ENCODE results near the gene STK32B.

The STK32B gene

GRCh38 chr4:5152521-5152920, 101.2 kb downstream of the STK32B start:
- no peak for DNase-seq (ENCODE audit: extremely low spot score)
- CTCF ChIA-PET: no interaction called here
- POLR2A ChIA-PET: no interaction called here
- no peak for TF ChIP-seq SUZ12 (IDR thresholded peaks at IDR 0.05)
- TF ChIP-seq FOXM1 (IDR thresholded peaks at IDR 0.05; ENCODE audit: borderline replicate concordance): no peak
- no peak for TF ChIP-seq ELF4 (IDR thresholded peaks at IDR 0.05)
- no peak for TF ChIP-seq PKNOX1 (IDR thresholded peaks at IDR 0.05)
- no peak for TF ChIP-seq SP1 (IDR thresholded peaks at IDR 0.05)
- TF ChIP-seq HDGF (IDR thresholded peaks at IDR 0.05; ENCODE audit: borderline replicate concordance): no peak
- TF ChIP-seq FOXA1 (IDR thresholded peaks at IDR 0.05): no peak
- TF ChIP-seq L3MBTL2 (conservative IDR thresholded peaks at IDR 0.05): no peak
- no peak for TF ChIP-seq NFRKB (IDR thresholded peaks at IDR 0.05)
- TF ChIP-seq ARNT (IDR thresholded peaks at IDR 0.05): no peak
- no peak for TF ChIP-seq CTBP1 (IDR thresholded peaks at IDR 0.05; ENCODE audit: borderline replicate concordance)
- no peak for TF ChIP-seq BHLHE40 (IDR thresholded peaks at IDR 0.05; ENCODE audit: borderline replicate concordance)
- TF ChIP-seq LEF1 (IDR thresholded peaks at IDR 0.05; ENCODE audit: borderline replicate concordance): no peak
- no peak for TF ChIP-seq ZNF384 (IDR thresholded peaks at IDR 0.05)
- no peak for TF ChIP-seq TARDBP (IDR thresholded peaks at IDR 0.05)
- no peak for TF ChIP-seq FOXK2 (IDR thresholded peaks at IDR 0.05)

- ChIA-PET CTCF (no interaction called here), POLR2A (no interaction called here)
- TF ChIP-seq SUZ12 (IDR thresholded peaks at IDR 0.05) (no peak), LEF1 (IDR thresholded peaks at IDR 0.05; ENCODE audit: borderline replicate concordance) (no peak), BHLHE40 (IDR thresholded peaks at IDR 0.05; ENCODE audit: borderline replicate concordance) (no peak), ARNT (IDR thresholded peaks at IDR 0.05) (no peak), FOXM1 (IDR thresholded peaks at IDR 0.05; ENCODE audit: borderline replicate concordance) (no peak), TARDBP (IDR thresholded peaks at IDR 0.05) (no peak), FOXK2 (IDR thresholded peaks at IDR 0.05) (no peak), ELF4 (IDR thresholded peaks at IDR 0.05) (no peak), L3MBTL2 (conservative IDR thresholded peaks at IDR 0.05) (no peak), FOXA1 (IDR thresholded peaks at IDR 0.05) (no peak), SP1 (IDR thresholded peaks at IDR 0.05) (no peak), PKNOX1 (IDR thresholded peaks at IDR 0.05) (no peak), HDGF (IDR thresholded peaks at IDR 0.05; ENCODE audit: borderline replicate concordance) (no peak), CTBP1 (IDR thresholded peaks at IDR 0.05; ENCODE audit: borderline replicate concordance) (no peak), NFRKB (IDR thresholded peaks at IDR 0.05) (no peak), ZNF384 (IDR thresholded peaks at IDR 0.05) (no peak)
- DNase-seq (ENCODE audit: extremely low spot score): no peak
Measured at GRCh38 chr4:5156682-5157081, 105.4 kb downstream of the STK32B start.

- ChIA-PET CTCF (interaction anchor here (0.6 kb wide), 1 partner anchor 16 kb away, joined by 5 read pairs; no protein-coding TSS in a partner anchor), POLR2A (no interaction called here)
- TF ChIP-seq HDGF (IDR thresholded peaks at IDR 0.05; ENCODE audit: borderline replicate concordance) (no peak), SP1 (IDR thresholded peaks at IDR 0.05) (no peak), BHLHE40 (IDR thresholded peaks at IDR 0.05; ENCODE audit: borderline replicate concordance) (no peak), FOXK2 (IDR thresholded peaks at IDR 0.05) (no peak), ELF4 (IDR thresholded peaks at IDR 0.05) (no peak), CTBP1 (IDR thresholded peaks at IDR 0.05; ENCODE audit: borderline replicate concordance) (no peak), ARNT (IDR thresholded peaks at IDR 0.05) (no peak), PKNOX1 (IDR thresholded peaks at IDR 0.05) (no peak), LEF1 (IDR thresholded peaks at IDR 0.05; ENCODE audit: borderline replicate concordance) (no peak), FOXA1 (IDR thresholded peaks at IDR 0.05) (no peak), ZNF384 (IDR thresholded peaks at IDR 0.05) (no peak)
- DNase-seq (ENCODE audit: extremely low spot score): no peak
Measured at GRCh38 chr4:5157791-5158770, 106.8 kb downstream of the STK32B start.

- POLR2A ChIA-PET: no interaction called here
- TF ChIP-seq PKNOX1 (IDR thresholded peaks at IDR 0.05): no peak
- no peak for TF ChIP-seq LEF1 (IDR thresholded peaks at IDR 0.05; ENCODE audit: borderline replicate concordance)
- CTCF ChIA-PET: no interaction called here
- DNase-seq (ENCODE audit: extremely low spot score): peak; percentile 4
Measured at GRCh38 chr4:5158825-5159224, 107.5 kb downstream of the STK32B start.

- CTCF ChIA-PET: no interaction called here
- POLR2A ChIA-PET: no interaction called here
- peak; percentile 1 for DNase-seq (ENCODE audit: extremely low spot score)
- TF ChIP-seq FOXM1 (IDR thresholded peaks at IDR 0.05; ENCODE audit: borderline replicate concordance): no peak
- TF ChIP-seq SP1 (IDR thresholded peaks at IDR 0.05): no peak
- TF ChIP-seq PKNOX1 (IDR thresholded peaks at IDR 0.05): no peak
- TF ChIP-seq ELF4 (IDR thresholded peaks at IDR 0.05): no peak
- no peak for TF ChIP-seq TARDBP (IDR thresholded peaks at IDR 0.05)
- no peak for TF ChIP-seq HDGF (IDR thresholded peaks at IDR 0.05; ENCODE audit: borderline replicate concordance)
- TF ChIP-seq FOXK2 (IDR thresholded peaks at IDR 0.05): no peak
- no peak for TF ChIP-seq SUZ12 (IDR thresholded peaks at IDR 0.05)
- no peak for TF ChIP-seq LEF1 (IDR thresholded peaks at IDR 0.05; ENCODE audit: borderline replicate concordance)
- no peak for TF ChIP-seq NFRKB (IDR thresholded peaks at IDR 0.05)
- TF ChIP-seq BHLHE40 (IDR thresholded peaks at IDR 0.05; ENCODE audit: borderline replicate concordance): no peak
- no peak for TF ChIP-seq L3MBTL2 (conservative IDR thresholded peaks at IDR 0.05)
- TF ChIP-seq FOXA1 (IDR thresholded peaks at IDR 0.05): no peak
Measured at GRCh38 chr4:5160668-5161067, 109.4 kb downstream of the STK32B start.
